ENCODE data around the gene PJA1.
A peak's percentile ranks its signal among the peaks of the same experiment; 100 is the strongest.

PJA1 gene

DNA sequence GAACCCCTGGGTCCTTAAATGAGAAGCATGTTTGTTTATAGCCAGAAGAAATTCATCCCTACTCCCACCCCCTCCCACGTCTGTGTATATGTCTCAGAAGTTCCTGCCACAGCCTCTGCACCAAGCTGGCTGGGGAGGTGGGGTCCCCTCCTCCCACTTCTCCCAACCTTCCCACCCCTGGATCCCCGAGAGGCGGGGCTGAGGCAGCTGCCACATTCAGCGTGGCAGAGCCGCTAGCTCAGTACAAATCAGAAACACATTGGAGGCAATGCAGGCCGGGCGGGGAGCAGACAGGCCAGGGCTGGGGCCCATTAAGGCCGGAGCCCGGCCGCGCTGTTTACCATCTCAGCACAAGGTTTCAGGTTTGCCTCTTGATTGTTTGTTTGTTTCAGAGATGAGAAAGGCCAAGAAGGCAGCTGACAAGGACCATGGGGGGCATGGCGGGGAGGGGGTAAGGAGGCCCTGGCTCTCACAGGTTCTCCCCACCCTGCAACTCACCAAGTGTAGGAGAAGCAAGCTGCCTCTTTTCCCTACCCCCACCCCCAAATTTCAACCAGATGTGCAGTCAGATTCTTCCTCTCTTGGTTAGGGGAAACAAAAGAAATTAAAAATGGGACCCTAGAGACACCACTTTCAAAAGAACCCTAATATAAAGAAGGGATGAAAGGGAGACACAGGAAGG lies 22.3 kb downstream of the PJA1 start:
- no peak for DNase-seq (ENCODE audit: low spot score)

- no peak for DNase-seq (ENCODE audit: low spot score)
These were observed 24.4 kb downstream of the PJA1 start for GRCh38 chrX:69140837-69141236.

DNA sequence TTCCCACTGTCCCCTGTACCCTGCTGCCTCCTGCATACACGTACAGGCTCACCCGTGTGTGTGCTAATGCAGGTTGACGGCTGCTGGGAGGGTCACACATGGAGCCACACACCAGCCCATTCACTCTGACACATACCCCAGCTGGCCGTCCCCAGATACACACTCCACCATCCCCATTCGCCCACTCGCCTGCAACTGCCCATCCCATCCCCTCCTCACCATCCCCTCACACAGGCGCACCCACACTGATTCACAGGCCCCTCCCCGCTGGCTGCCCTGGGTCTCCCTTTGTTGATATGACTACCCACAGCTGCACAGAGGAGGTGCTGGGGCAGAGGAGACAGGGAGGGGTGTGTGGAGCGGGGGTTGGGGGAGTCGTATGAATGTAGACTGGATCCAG lies 25.7 kb downstream of the PJA1 start:
- no peak for DNase-seq (ENCODE audit: low spot score)

- DNase-seq (ENCODE audit: low spot score) = no peak
These were observed 26.7 kb downstream of the PJA1 start for GRCh38 chrX:69138512-69138911.

- no peak for DNase-seq (ENCODE audit: low spot score)
These were observed 27.2 kb downstream of the PJA1 start for GRCh38 chrX:69138118-69138390.

GRCh38 chrX:69137371-69138117 lies 27.7 kb downstream of the PJA1 start:
- DNase-seq (ENCODE audit: low spot score) = no peak

GRCh38 chrX:69136546-69137331 lies 28.5 kb downstream of the PJA1 start:
- DNase-seq (ENCODE audit: low spot score) = peak; percentile 82

DNA sequence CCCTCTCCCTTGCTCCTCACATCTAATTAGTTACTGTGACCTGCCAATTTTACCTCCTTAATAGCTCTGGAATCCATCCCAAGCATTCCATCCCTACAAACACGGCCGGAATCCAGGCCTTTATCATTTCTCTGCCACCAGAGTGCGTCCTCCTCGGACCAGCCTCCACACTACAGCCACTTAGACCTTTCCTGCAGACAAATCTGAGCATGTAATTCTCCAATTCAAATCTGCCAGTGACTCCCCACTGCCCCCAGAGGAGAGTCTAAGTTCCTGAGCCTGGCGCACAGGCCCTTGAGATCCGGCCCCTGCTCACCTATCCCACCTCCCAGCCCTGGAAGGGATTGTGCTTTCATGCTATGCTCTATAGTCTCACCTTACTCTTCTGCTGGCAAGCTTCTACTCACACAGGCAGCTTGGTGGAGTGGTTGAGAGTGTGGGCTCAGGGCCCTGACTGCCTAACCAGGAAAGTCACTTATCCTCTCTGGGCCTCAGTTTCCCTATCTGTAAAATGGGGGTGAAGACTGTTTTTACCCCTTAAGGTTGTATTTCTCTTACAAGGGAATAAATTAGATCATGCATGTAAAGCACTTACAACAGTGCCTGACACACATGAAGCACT lies 31.2 kb downstream of the PJA1 start:
- peak; percentile 67 for DNase-seq (ENCODE audit: low spot score)

DNA sequence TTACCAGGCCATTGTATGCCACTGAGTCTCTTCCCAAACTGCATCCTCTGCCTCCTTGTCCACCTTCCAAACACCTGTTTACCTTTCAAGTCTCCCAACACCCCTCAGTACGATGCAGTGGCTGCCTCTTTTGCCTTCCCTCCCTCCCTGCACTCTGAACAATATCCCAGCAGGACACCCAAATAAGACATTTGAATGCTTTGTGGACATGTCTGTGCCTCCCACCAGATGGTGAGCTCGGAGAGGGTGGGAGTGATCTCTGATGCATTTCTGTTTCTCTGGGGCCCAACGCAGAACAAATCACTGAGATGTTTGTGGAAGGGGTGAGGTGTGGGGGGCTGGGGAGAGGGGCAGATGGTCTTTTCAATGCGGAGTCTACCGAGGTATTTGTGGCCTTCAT lies 33.4 kb downstream of the PJA1 start:
- no peak for DNase-seq (ENCODE audit: low spot score)

GRCh38 chrX:69130439-69130838 lies 34.8 kb downstream of the PJA1 start:
- DNase-seq (ENCODE audit: low spot score) = no peak

DNA sequence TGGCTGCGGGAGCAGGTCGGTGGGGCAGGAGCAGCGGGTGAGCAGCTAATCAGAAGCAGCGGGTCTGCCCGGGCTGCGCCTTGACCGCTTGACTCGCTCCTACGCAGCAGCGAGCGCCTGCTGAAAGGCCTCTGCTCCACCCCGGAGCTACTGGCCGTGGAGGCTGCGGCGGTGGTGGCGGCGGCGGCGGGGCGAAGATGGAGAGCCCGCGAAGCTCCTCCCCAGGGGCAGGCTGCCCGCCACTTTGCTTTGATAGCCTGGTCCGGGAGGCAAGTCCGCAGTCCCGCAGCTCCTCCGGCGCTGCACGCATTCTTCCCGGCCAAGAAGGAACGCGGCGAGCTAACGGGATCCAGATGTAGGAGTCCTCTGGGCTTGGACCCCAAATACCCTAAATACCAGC lies 36.7 kb downstream of the PJA1 start:
- DNase-seq (ENCODE audit: low spot score) = peak; percentile 71

GRCh38 chrX:69127466-69127865 lies 37.8 kb downstream of the PJA1 start:
- DNase-seq (ENCODE audit: low spot score) = no peak

DNA sequence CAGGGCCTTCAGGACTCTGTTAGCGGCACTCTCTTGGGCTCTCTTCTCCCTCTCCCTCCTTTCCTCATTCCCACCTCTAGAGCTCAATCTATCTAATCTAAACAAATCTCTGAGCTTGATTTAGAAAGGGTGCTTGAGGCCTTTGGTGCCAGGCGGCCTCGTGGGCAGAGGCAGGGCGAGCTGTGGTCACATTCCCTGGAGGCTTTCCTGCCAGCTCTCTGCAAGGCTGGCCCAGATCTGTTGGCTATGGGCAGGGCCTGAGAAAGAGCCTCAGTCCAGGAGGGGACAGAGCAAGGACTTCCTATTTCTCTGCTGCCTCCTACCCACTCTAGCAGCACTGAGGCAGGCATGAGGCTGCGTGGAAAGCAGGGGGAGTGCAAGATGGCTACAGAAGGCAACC lies 38.6 kb downstream of the PJA1 start:
- no peak for DNase-seq (ENCODE audit: low spot score)

DNA sequence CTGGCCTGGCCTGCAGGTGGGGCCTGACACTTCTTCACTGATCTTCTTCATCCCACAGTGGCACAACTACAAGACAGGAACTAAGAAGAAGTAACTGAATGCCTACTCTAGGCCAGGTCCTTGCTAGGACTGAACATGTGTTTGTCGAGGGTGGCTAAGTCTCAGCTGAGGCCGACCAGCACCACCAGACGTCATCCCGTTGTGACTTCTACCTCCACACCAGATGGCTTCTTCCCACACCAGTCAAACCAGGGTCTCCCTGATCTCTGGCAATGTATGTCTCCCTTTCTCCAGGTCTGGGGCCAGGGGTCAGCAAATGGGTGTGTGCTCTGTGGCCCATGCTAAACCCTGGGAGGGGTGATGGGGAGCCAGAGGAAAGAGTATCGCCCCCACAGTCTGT lies 40.2 kb downstream of the PJA1 start:
- DNase-seq (ENCODE audit: low spot score) = no peak

GRCh38 chrX:69124108-69124507 lies 41.1 kb downstream of the PJA1 start:
- DNase-seq (ENCODE audit: low spot score) = no peak

GRCh38 chrX:69123481-69123880 lies 41.8 kb downstream of the PJA1 start:
- no peak for DNase-seq (ENCODE audit: low spot score)

DNA sequence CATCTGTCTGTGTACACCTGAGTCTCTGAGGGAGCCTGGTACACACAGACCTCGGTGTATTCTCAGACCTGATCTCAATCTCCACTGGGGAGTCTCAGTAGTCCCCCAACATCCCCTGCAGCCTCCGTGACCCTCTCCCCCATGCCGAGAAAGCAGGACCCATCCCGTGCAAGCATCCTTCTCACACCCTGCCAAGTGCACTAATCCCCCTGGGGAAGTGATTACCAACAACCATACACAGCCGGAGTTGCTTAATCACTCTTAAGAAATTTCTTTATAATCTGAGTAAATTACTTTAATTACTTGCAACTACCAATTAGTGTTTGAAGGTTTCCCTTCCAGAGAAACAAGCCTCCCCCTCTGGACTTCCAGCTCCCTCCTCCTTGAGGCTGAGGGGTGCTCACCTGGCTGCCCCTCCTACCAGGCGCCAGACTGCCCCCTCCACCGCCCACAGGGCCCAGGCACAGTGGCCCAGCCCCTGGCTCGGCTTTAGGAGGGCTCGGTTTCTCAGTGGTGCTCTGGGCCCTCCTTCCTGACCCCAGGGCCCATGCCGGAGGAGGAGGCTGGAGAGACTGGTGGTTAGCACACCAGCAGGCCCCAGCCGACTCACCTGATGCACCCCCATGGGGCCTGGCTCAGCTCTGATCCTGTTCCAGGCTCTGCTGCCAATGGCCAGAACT lies 43.8 kb downstream of the PJA1 start:
- no peak for DNase-seq (ENCODE audit: low spot score)

GRCh38 chrX:69120476-69120875 lies 44.8 kb downstream of the PJA1 start:
- no peak for DNase-seq (ENCODE audit: low spot score)

DNA sequence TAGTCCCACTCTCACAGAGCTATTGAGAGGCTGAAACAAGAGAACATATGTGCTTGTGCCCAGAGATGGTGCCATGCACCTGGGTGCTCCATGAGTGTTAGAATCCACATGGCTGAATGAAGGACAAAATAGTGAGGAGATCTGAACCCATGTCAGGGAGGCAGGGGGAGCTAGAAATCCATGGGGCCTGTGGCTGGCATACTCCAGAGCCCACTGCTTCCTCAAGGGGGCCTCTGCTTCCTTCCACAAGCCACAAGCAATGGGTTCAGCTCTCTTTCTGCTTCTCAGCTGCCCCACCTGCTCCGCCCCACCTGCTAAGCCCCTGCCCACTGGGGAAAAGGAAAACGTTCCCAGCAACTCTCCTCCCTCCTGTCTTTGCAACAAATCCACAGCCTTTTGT lies 46.1 kb downstream of the PJA1 start:
- DNase-seq (ENCODE audit: low spot score) = no peak

DNA sequence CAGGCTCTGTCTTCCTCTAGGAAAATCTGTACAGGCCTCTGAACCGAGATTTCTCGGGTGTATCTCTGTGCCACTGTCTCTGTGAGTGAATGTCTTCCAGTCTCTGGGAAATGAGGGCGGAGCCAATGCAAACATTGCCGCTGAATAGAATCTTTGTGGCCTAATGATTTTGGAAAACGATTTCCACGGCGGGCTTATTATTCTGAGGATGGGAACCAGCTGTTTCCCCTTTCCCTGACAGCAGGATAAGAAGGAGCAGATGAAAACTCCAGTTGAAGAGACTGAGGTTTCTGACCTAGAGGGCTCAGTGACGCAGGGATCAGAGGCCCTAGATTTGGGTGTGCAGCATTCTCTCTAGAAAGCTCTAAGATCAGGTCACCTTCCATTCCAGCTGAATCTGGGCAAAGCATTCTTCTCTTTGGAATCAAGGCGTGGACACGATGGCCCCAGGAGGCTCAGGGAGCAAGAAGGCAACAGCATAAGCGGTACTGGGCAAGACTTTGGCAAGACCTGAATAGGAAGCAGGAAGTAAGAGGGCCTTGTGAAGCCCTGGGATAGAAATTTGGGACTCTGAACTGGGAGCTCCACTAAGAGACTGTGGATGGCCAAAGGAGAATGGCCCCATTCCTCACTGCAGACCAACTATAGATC lies 47.3 kb downstream of the PJA1 start:
- no peak for DNase-seq (ENCODE audit: low spot score)

DNA sequence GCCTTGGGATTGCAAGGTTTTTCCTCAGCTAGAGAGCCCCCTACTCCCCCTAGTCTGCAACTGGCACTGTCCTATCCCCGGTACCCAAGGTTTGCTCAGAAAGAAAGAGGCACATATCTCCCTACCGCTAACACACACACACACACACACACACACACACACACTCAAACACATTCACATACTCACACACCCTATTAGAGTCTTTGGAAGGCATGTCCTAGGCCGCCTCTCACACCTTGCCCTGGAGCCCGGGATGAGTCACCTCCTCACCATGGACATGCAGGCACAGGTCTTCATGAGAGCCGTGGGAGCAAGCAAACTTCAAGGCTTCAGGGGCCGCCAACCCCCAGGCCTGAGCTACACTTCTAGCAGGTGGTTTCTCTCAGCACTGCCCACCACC lies 49.2 kb downstream of the PJA1 start:
- no peak for DNase-seq (ENCODE audit: low spot score)

DNA sequence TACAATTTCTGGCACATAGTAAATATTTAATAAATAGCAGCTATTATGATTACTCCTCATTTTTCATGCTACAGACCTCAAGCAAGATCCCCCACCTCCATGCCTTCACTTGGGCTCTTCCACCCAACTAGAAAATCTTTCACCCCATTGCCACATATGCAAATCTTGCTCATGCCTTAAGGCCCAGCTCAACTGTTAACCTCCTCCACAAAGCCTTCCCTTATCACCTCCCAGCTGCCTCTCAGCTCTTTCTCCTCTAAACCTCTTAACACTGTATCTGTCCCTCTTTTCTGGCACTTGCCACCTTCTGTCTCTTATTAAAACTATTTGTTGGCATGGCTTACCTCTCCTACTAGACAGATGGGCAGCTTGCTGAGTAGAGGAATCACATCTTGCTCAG lies 51.5 kb downstream of the PJA1 start:
- no peak for DNase-seq (ENCODE audit: low spot score)

Data from ecto neural progenitor cell (in vitro differentiated cells).